22Rv1 (cell line): ENCODE measurements around the gene GSK3B.

ENCODE experiments used
- ZFX ChIP-seq: fragments of 450-650 bp; IDR thresholded peaks from 2 replicates; pipeline ENCODE4 v1.6.1; 2017; ENCODE audit warnings: antibody characterized with exemption, borderline replicate concordance
- TF ChIP-seq, protein P1 (sequence below): fragments of 450-650 bp; IDR thresholded peaks from 2 replicates; pipeline ENCODE4 v1.5.1; 2017; ENCODE audit warnings: mild to moderate bottlenecking

DNA sequence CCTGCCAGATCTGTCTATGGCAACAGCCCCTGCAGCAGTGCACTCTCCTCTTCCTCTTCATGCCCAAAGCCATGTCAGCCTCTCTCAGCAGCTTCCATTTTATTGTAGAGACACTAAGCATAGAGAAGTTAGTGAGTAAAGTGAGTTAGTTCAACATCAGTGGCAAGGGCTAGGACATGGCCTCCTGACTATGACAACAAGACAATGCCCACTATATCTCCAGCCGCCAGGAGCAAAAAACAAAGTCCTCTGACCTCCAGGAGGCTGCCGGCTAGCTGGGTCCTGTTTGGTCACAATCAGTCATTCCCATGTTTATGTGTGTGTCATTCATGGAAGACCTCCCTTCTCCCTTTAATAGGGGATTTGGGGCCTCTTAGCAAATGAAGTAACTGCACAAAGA lies 297.5 kb downstream of the GSK3B start:
- TF ChIP-seq, protein P1, sequence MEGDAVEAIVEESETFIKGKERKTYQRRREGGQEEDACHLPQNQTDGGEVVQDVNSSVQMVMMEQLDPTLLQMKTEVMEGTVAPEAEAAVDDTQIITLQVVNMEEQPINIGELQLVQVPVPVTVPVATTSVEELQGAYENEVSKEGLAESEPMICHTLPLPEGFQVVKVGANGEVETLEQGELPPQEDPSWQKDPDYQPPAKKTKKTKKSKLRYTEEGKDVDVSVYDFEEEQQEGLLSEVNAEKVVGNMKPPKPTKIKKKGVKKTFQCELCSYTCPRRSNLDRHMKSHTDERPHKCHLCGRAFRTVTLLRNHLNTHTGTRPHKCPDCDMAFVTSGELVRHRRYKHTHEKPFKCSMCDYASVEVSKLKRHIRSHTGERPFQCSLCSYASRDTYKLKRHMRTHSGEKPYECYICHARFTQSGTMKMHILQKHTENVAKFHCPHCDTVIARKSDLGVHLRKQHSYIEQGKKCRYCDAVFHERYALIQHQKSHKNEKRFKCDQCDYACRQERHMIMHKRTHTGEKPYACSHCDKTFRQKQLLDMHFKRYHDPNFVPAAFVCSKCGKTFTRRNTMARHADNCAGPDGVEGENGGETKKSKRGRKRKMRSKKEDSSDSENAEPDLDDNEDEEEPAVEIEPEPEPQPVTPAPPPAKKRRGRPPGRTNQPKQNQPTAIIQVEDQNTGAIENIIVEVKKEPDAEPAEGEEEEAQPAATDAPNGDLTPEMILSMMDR = no peak
- no peak for TF ChIP-seq ZFX
